Osteocyte (in vitro differentiated cells): ENCODE results near the gene CDH12. TPM values are rescaled to one million over a fixed set of nuclear protein-coding genes. Genes with fewer than 3 reads are reported as not detected.

Source experiments
- DNase-seq: peaks from one replicate; pipeline ENCODE4 v3.0.0; 2021; ENCODE audit warnings: mixed read lengths; ENCODE audit not compliant: unreplicated experiment; ENCODE audit errors: extremely low spot score
- H3K27ac Mint-ChIP-seq: one replicate; pipeline ENCODE4 v1.8.0; 2021; ENCODE audit warnings: mild to moderate bottlenecking, mixed read lengths; ENCODE audit not compliant: unreplicated experiment
- H3K27me3 Mint-ChIP-seq: one replicate; pipeline ENCODE4 v1.8.0; 2021; ENCODE audit warnings: mixed read lengths; ENCODE audit not compliant: unreplicated experiment
- H3K36me3 Mint-ChIP-seq: one replicate; pipeline ENCODE4 v1.8.0; 2021; ENCODE audit warnings: mixed read lengths; ENCODE audit not compliant: unreplicated experiment
- H3K4me1 Mint-ChIP-seq: one replicate; pipeline ENCODE4 v1.8.0; 2021; ENCODE audit warnings: mixed read lengths; ENCODE audit not compliant: unreplicated experiment
- H3K4me3 Mint-ChIP-seq: one replicate; pipeline ENCODE4 v1.8.0; 2021; ENCODE audit warnings: mild to moderate bottlenecking, moderate library complexity, mixed read lengths; ENCODE audit not compliant: unreplicated experiment
- H3K9me3 Mint-ChIP-seq: one replicate; pipeline ENCODE4 v1.8.0; 2021; ENCODE audit warnings: mixed read lengths; ENCODE audit not compliant: unreplicated experiment
- total RNA-seq: library from RNA; stranded (reverse); gene quantifications from 2 replicates; pipeline ENCODE4 v1.2.1, GENCODE V29; 2021
- TF ChIP-seq, protein P1 (sequence below): fragments of 200-600 bp; sonication (generic); IDR thresholded peaks from 2 replicates; pipeline ENCODE4 v1.5.0; 2021; ENCODE audit warnings: antibody characterized with exemption, mild to moderate bottlenecking, moderate library complexity

The CDH12 gene
- total RNA-seq, 1 donor from 2014 or later = not detected

DNA sequence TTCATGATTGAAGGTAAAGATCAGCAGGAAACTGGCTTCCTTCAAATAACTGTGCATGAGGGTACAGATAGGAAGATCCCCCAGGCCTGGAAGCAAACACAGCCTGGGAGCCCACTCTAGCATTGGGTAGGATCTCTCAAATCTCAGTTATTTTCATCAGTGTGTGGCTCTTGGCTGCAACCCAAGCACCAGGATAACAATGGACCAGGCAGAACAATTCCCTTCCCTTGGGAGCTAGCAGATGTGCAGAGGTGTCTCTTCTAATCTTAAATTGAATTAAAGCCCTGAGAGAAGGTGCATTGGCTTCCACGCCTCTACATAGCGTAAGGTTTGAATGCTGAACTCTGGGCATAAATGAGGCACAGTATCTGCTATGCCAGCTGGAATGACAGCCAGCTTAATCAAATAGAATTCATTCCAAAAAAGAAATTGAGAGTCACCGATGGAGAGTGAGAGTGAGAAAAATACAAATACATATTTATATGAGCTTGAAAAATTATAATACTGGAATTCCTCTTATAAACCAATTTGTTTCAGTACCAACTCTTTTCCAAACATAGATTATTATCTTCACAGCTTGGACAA, 957.3 kb downstream of the CDH12 start:
- DNase-seq = no peak
- TF ChIP-seq, protein P1, sequence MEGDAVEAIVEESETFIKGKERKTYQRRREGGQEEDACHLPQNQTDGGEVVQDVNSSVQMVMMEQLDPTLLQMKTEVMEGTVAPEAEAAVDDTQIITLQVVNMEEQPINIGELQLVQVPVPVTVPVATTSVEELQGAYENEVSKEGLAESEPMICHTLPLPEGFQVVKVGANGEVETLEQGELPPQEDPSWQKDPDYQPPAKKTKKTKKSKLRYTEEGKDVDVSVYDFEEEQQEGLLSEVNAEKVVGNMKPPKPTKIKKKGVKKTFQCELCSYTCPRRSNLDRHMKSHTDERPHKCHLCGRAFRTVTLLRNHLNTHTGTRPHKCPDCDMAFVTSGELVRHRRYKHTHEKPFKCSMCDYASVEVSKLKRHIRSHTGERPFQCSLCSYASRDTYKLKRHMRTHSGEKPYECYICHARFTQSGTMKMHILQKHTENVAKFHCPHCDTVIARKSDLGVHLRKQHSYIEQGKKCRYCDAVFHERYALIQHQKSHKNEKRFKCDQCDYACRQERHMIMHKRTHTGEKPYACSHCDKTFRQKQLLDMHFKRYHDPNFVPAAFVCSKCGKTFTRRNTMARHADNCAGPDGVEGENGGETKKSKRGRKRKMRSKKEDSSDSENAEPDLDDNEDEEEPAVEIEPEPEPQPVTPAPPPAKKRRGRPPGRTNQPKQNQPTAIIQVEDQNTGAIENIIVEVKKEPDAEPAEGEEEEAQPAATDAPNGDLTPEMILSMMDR = no peak
- no peaks in the 10 kb centered on the region for H3K4me1 Mint-ChIP-seq
- no peaks in the 10 kb centered on the region for H3K36me3 Mint-ChIP-seq
- no peak overlapping the region for H3K4me3 Mint-ChIP-seq
- no peak overlapping the region for H3K27ac Mint-ChIP-seq
- H3K9me3 Mint-ChIP-seq = no peaks in the 10 kb centered on the region
- H3K27me3 Mint-ChIP-seq = peaks cover 4% of the 10 kb centered on the region

DNA sequence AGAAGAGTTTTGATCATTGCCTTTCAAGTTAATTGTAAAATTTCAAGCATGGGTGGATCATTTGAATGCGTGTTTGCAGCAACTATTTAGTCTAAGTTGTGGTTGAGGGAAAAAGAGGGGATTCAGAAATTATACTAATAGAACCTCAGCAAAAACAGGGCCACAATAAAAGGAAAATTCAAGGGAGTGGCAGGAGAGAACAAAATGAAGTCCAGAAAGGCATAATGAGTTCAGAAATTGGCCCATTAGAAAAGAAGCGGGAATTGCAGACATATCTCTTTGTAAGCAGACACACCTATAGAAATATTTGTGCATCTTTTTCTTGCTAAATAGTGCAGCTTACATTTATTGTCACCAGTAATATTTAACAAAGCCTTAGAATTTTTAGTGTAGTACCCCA, 960.0 kb downstream of the CDH12 start:
- Mint-ChIP-seq H3K9me3 (no peaks in the 10 kb centered on the region), H3K27me3 (peaks cover 4% of the 10 kb centered on the region), H3K27ac (no peak overlapping the region), H3K4me1 (no peaks in the 10 kb centered on the region), H3K4me3 (no peak overlapping the region), H3K36me3 (no peaks in the 10 kb centered on the region)
- TF ChIP-seq, protein P1 = no peak
- DNase-seq = no peak

DNA sequence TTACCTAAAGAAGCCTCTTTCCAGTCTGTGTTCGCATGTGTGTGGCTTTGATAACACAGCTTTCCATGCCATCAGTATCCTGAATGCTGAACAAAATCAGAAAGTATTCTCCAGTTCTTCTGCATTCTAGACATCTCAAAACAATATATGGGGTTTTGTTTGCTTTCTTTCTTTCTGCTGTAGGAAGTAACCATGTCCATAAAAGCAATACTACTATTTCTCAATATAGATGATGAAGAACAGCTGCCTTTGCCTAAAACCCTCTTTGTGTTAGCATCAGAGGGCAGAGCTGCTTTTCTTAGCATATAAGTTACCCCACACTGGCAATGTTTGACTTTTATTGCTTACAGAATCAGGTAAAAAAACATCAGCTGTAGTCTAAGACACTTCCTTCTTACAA, 963.6 kb downstream of the CDH12 start:
- TF ChIP-seq, protein P1 = no peak
- Mint-ChIP-seq H3K4me1 (no peaks in the 10 kb centered on the region), H3K27ac (no peak overlapping the region), H3K27me3 (peaks cover 2% of the 10 kb centered on the region), H3K4me3 (no peak overlapping the region), H3K36me3 (no peaks in the 10 kb centered on the region), H3K9me3 (no peaks in the 10 kb centered on the region)
- DNase-seq = no peak

DNA sequence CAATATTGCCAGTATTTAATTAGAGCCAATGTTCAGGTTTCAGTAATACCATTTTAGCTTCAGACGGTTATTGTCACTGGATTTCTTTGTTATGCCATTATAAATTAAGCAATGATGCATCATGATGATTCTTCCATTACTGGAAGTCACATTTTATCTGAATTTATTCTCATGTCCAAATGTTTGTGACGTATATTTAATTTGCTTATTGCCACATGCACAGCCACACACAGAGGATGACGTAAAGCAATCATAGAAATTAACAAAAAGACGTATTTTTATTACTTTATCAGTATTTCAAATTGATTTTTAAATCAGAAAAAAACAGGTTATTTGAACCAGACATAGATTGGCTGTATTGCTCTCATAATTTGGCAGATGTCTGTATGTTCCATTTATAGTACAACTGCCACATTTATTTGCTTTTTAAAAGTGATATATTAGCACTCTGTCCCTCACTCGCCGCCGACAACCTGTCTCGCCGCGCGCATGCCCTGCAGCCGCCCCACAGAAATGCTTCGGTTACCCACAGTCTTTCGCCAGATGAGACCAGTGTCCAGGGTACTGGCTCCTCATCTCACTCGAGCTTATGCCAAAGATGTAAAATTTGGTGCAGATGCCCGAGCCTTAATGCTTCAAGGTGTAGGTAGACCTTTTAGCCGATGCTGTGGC, 970.9 kb downstream of the CDH12 start:
- no peaks in the 10 kb centered on the region for H3K9me3 Mint-ChIP-seq
- no peak for DNase-seq
- H3K4me1 Mint-ChIP-seq = no peaks in the 10 kb centered on the region
- no peak overlapping the region for H3K4me3 Mint-ChIP-seq
- H3K27me3 Mint-ChIP-seq = peaks cover 4% of the 10 kb centered on the region
- TF ChIP-seq, protein P1 = no peak
- H3K36me3 Mint-ChIP-seq = no peaks in the 10 kb centered on the region
- H3K27ac Mint-ChIP-seq = no peak overlapping the region

DNA sequence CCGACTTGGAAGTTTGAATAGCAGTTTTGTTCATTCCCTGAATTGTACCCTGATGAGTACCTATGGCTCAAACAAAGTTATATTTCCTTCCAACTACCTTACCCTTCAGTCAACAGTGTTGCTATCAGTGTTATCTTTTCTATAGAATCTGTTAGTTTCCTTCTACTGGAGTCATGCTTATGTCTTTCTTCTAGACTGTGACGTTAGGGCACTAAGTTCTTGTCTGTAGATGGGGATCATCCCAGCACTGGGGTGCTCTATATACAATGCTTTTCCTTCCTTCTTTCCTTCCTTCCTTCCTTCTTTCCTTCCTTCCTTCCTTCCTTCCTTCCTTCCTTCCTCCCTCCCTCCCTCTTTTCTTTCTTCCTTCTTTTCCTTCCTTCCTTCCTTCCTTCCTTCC, 973.0 kb downstream of the CDH12 start:
- DNase-seq = no peak
- H3K27ac Mint-ChIP-seq = no peak overlapping the region
- no peaks in the 10 kb centered on the region for H3K4me1 Mint-ChIP-seq
- no peaks in the 10 kb centered on the region for H3K9me3 Mint-ChIP-seq
- peaks cover 2% of the 10 kb centered on the region for H3K27me3 Mint-ChIP-seq
- H3K36me3 Mint-ChIP-seq = no peaks in the 10 kb centered on the region
- TF ChIP-seq, protein P1 = no peak
- H3K4me3 Mint-ChIP-seq = no peak overlapping the region
